ENCODE measurements around the gene MAST4.

Gene MAST4

DNA sequence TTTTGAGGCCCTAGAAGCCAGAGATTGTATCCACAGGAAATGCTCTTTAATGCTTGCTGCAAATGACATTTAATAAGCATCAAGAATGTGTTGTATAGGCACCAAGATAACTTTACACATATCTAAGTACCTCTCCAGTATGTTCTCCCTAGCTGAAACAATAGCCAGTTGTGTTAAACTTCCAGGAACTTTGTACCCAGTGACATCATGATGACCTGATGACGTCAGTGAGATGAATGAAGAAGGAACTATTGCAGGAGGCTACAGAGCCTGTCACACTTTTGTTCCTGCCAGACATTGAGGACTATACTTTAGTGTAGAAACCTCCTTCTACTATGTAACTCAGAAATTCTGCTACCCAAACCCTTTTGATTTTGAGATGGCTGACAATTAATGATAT lies 470.6 kb downstream of the MAST4 start:
- Histone ChIP-seq H4K20me1 (ENCODE audit: insufficient read depth, low read length) (no peaks in the 10 kb centered on the region), H3K27me3 (ENCODE audit: low read depth, low read length) (no peaks in the 10 kb centered on the region; the same call in 1 of the 2 replicates), H3K4me3 (ENCODE audit: low read length) (no peak overlapping the region), H2AFZ (ENCODE audit: low read depth, low read length) (no peak overlapping the region), H3K4me2 (ENCODE audit: low read length) (no peak overlapping the region), H3K36me3 (replicated peaks; ENCODE audit: low read depth, low read length) (no peaks in the 10 kb centered on the region), H3K9me3 (ENCODE audit: insufficient read depth, low read length) (no peaks in the 10 kb centered on the region), H3K9ac (ENCODE audit: low read length) (no peak overlapping the region), H3K27ac (ENCODE audit: low read length) (no peak overlapping the region), H3K79me2 (ENCODE audit: low read length) (no peaks in the 10 kb centered on the region), H3K4me1 (ENCODE audit: low read length) (peaks cover 9% of the 10 kb centered on the region)
- TF ChIP-seq EZH2phosphoT487 (IDR thresholded peaks at IDR 0.05; ENCODE audit: low read depth) (no peak), CTCF (IDR thresholded peaks at IDR 0.05; ENCODE audit: low read depth, low read length) (no peak)

DNA sequence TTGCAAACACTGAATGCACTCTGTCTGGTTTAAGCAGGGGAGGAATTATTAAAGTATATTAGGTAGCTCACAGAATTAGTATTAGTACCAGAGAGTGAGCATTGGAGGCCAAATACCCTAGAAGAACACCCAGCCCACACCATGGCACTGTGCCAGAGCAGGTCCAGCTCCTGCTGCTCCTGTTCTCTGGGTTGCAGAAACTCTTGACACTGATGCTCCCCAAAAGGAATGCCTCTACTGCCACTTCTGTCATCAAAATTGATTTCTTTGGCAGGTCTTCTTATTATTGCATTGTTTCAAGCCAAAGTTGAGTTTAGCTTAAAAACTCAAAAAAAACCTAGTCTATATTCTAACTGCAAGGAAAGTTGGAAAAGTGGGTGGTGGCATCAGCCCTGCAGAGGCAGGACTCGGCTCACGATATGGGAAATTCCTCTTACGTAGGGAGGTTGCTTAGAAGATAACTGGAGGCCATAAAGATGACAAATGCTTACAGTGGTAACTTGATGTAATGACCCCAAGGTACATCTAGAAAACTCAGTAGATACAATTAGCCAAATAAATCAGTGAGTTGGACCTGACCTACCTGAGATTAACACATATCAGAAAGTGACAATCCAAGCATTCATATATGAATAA lies 477.0 kb downstream of the MAST4 start:
- no peak overlapping the region for H3K4me2 ChIP-seq (ENCODE audit: low read length)
- no peak for TF ChIP-seq CTCF (IDR thresholded peaks at IDR 0.05; ENCODE audit: low read depth, low read length)
- no peak for TF ChIP-seq EZH2phosphoT487 (IDR thresholded peaks at IDR 0.05; ENCODE audit: low read depth)
- H2AFZ ChIP-seq (ENCODE audit: low read depth, low read length), result no peak overlapping the region

DNA sequence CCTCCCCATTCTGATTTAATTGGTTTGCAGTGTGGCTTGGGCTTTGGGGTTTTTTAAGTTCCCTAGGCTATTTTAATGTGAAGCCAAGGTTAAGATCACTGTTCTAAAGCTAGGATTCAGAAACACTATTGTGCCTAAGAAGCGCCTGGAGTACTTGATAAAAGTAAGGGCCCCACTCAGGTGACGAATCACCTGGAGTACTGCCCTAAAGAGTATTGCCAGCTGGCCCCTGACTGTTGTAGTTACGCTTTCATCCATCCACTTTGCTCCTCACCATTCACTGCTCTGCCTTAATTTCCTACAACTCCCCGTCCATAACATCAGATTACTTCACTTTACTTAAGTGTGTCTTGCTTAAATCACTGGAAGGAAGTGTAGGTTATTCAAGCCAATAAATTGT lies 481.1 kb downstream of the MAST4 start:
- H3K4me2 ChIP-seq (ENCODE audit: low read length), result no peak overlapping the region
- TF ChIP-seq CTCF (IDR thresholded peaks at IDR 0.05; ENCODE audit: low read depth, low read length), result no peak
- no peak for TF ChIP-seq EZH2phosphoT487 (IDR thresholded peaks at IDR 0.05; ENCODE audit: low read depth)
- no peaks in the 10 kb centered on the region for H3K36me3 ChIP-seq (replicated peaks; ENCODE audit: low read depth, low read length)
- no peaks in the 10 kb centered on the region for H4K20me1 ChIP-seq (ENCODE audit: insufficient read depth, low read length)
- H3K27me3 ChIP-seq (ENCODE audit: low read depth, low read length), result no peaks in the 10 kb centered on the region
- no peak overlapping the region for H2AFZ ChIP-seq (ENCODE audit: low read depth, low read length)
- H3K9ac ChIP-seq (ENCODE audit: low read length), result no peak overlapping the region
- no peaks in the 10 kb centered on the region for H3K79me2 ChIP-seq (ENCODE audit: low read length)
- peaks cover 4% of the 10 kb centered on the region for H3K4me1 ChIP-seq (ENCODE audit: low read length)
- no peak overlapping the region for H3K27ac ChIP-seq (ENCODE audit: low read length)
- H3K9me3 ChIP-seq (ENCODE audit: insufficient read depth, low read length), result no peaks in the 10 kb centered on the region
- H3K4me3 ChIP-seq (ENCODE audit: low read length), result no peak overlapping the region

More for the DNA sequence above, 477.0 kb downstream of the MAST4 start:
- Histone ChIP-seq H3K9me3 (ENCODE audit: insufficient read depth, low read length) (no peaks in the 10 kb centered on the region), H3K27ac (ENCODE audit: low read length) (no peak overlapping the region), H3K9ac (ENCODE audit: low read length) (no peak overlapping the region), H3K79me2 (ENCODE audit: low read length) (no peaks in the 10 kb centered on the region), H4K20me1 (ENCODE audit: insufficient read depth, low read length) (no peaks in the 10 kb centered on the region), H3K4me3 (ENCODE audit: low read length) (no peak overlapping the region), H3K4me1 (ENCODE audit: low read length) (no peaks in the 10 kb centered on the region), H3K36me3 (replicated peaks; ENCODE audit: low read depth, low read length) (no peaks in the 10 kb centered on the region), H3K27me3 (ENCODE audit: low read depth, low read length) (no peaks in the 10 kb centered on the region)

DNA sequence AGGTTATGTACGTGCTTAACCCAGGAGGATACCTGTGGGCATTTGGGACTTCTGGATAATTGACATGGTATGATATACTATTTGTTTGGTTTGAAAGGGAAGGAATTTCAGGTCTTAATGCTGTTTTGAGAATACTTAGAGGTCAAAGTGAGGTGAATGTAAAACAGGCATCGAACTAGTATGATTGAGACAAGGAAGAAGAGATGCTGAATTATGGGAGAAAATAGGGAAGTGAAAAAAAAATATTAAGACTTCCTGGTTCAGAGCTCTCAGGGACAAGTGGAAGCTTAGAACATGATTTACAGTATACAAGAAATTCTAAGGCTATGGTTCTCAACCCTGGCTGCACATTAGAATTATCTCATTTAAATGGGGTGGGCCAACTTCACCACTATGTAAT lies 485.1 kb downstream of the MAST4 start:
- Histone ChIP-seq H3K27ac (ENCODE audit: low read length) (no peak overlapping the region), H2AFZ (ENCODE audit: low read depth, low read length) (no peak overlapping the region), H4K20me1 (ENCODE audit: insufficient read depth, low read length) (no peaks in the 10 kb centered on the region), H3K4me3 (ENCODE audit: low read length) (no peak overlapping the region), H3K27me3 (ENCODE audit: low read depth, low read length) (no peaks in the 10 kb centered on the region), H3K79me2 (ENCODE audit: low read length) (no peaks in the 10 kb centered on the region), H3K4me1 (ENCODE audit: low read length) (peaks cover 4% of the 10 kb centered on the region), H3K9ac (ENCODE audit: low read length) (no peak overlapping the region), H3K36me3 (replicated peaks; ENCODE audit: low read depth, low read length) (no peaks in the 10 kb centered on the region), H3K4me2 (ENCODE audit: low read length) (no peak overlapping the region; the same call in 1 of the 2 replicates), H3K9me3 (ENCODE audit: insufficient read depth, low read length) (no peaks in the 10 kb centered on the region)
- TF ChIP-seq EZH2phosphoT487 (IDR thresholded peaks at IDR 0.05; ENCODE audit: low read depth) (no peak), CTCF (IDR thresholded peaks at IDR 0.05; ENCODE audit: low read depth, low read length) (no peak)

Data from OCI-LY3 (cell line).